Non-pigmented ciliary epithelial cell (primary cell): Measurements from ENCODE around the gene MPND.

Experiments used
- DNase-seq: peaks from one replicate; pipeline ENCODE4 v3.0.0-alpha.2; 2010; ENCODE audit warnings: low read depth

Gene MPND

DNA sequence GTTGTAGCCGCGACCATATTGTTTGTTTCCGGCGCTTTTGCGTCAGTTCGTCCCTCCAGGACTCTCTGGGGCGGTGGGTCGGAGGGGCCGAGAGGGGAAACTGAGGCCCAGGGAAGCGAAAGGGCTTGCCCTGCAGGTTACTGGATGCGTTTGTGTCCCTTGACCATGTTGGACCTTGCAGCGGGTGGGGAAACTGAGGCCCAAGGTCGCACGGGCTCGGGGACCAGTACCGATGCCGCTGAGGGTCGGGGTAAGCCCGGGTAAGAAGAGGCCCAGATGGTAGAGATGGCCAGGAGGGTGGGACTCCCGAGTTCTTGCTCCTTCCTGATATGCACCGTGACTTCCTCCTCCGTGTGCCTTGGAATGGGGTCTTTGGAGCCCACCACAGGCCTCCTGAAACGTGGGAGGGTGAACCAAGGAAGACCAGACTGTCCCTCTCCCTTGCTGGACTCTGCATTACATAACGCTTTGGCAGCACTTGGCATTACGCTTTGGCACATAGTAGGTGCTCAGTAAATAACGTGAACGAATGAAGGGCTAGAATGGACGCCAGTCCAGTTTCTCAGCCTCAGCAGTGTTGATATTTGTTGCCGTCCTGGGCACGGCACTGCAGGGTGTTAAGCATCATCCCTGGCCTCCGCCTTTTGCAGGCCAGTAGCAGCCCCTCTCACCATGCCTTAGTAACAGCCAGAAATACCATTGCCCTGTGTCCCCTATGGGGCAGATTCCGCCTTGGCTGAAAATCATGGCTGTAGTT lies 59.8 kb downstream of the MPND start:
- DNase-seq, result no peak

- no peak for DNase-seq
These were observed 62.6 kb downstream of the MPND start for GRCh38 chr19:4405977-4406376.

DNA sequence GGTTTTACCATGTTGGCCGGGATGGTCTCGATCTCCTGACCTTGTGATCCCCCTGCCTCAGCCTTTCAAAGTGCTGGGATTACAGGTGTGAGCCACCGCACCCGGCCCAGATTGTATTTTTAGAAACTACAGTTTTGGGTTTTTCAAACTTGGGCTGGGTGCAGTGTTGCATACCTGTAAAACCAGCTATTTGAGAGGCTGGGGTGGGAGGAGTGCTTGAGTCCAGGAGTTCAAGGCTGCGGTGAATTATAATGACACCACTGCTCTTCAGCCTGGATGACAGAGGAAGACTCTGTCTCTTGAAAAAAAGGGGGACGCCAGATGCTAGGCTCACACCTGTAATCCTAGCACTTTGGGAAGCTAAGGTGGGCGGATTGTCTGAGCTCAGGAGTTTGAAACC lies 63.3 kb downstream of the MPND start:
- DNase-seq, result no peak

DNA sequence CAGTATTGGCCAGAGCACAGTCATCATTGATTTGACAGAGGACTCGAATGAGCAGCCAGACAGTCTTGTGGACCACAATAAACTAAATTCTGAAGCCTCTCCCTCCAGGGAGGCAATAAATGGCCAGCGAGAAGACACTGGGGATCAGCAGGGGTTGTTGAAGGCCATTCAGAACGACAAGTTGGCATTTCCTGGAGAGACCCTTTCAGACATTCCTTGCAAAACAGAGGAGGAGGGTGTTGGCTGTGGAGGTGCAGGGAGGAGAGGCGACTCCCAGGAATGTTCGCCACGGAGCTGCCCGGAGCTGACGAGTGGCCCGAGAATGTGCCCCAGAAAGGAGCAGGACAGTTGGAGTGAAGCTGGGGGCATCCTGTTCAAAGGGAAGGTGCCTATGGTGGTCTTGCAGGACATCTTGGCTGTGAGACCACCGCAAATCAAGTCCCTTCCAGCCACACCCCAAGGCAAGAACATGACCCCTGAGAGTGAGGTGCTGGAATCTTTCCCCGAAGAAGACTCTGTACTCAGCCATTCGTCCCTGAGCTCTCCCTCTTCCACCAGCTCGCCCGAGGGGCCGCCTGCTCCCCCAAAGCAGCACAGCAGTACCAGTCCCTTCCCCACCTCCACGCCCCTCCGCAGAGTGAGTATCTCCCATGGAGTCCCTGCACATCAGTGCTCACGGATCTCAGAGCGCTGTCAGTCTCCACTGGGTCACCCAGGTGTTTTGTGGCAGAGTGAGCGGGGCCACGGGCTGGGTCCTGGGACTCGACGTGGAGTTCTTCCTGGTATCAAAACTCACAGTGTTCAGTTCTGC lies 66.0 kb downstream of the MPND start:
- DNase-seq, result no peak
